Skeletal muscle tissue (tissue), 4 donors: ENCODE data around the gene PCK2. TPM values are rescaled to one million over a fixed set of nuclear protein-coding genes. Genes with fewer than 3 reads are reported as not detected.

Experiments
- H3K27ac ChIP-seq: one replicate; pipeline ENCODE4 v1.7.0; 2013; ENCODE audit warnings: mild to moderate bottlenecking, low read depth, low read length, inconsistent platforms
- H3K27me3 ChIP-seq, 3 donors: one replicate each; pipeline ENCODE4 v1.7.0; 2013; ENCODE audit warnings: low read length in 3 of 3; ENCODE audit not compliant: control insufficient read depth in 3 of 3, insufficient read depth in 3 of 3
- H3K36me3 ChIP-seq, 3 donors: one replicate each; pipeline ENCODE4 v1.7.0; 2013; ENCODE audit warnings: low read length in 3 of 3; ENCODE audit not compliant: control insufficient read depth in 3 of 3, insufficient read depth in 3 of 3
- H3K4me1 ChIP-seq, 3 donors: one replicate each; pipeline ENCODE4 v1.7.0; 2013; ENCODE audit warnings: low read length in 3 of 3, mild to moderate bottlenecking in 3 of 3; ENCODE audit not compliant: control insufficient read depth in 3 of 3, insufficient read depth in 3 of 3
- H3K4me3 ChIP-seq, 3 donors: one replicate each; pipeline ENCODE4 v1.7.0; 2013; ENCODE audit warnings: low read length in 3 of 3
- H3K9ac ChIP-seq, 3 donors: one replicate each; pipeline ENCODE4 v1.7.0; 2013; ENCODE audit warnings: low read length in 3 of 3, mild to moderate bottlenecking in 3 of 3, moderate library complexity in 2 of 3, low read depth in 1 of 3
- H3K9me3 ChIP-seq, 3 donors: one replicate each; pipeline ENCODE4 v1.7.0; 2013; ENCODE audit warnings: low read length in 3 of 3; ENCODE audit not compliant: control insufficient read depth in 3 of 3
- total RNA-seq: library from RNA; depleted of rRNA; stranded (reverse); fragments of >200 nt; gene quantifications from one replicate; pipeline ENCODE4 v1.2.3, GENCODE V29; 2014
- donor health status: Osteomylitis.

Gene PCK2
- total RNA-seq, 1 donor from 2014 or later, result 3.7 TPM

DNA sequence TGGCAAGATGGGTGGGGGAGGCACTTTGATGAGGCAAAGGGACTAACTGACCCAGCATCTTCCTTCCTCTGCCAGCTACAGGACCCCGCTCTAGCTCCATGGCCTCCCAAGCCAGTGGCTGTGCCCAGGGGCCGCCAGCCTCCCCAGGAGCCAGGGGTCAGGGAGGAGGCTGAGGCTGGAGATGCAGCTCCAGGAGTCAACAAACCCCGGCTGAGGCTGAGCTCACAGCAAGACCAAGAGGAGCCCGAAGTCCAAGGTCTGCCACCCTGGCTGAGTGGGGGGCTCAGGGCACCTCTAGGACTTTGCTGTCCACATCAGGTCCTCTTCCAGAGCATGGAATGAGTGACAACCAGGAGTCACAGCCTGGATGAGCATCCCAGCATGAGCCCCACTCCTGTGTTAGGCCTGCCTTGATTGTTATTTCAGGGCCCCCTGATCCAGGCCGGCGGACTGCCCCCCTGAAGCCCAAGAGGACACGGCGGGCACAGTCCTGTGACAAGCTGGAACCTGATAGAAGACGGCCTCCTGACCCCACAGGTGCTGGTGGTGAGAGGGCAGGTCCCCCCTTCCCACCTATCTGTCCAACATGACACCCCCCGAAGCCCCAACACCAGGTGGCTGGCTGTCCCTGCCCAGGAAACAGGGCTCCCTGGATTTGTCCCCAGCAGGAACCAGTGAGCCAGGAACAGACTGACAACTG is 25.2 kb upstream of the PCK2 start:
- Histone ChIP-seq H3K9me3 (no peaks in the 10 kb centered on the region), H3K4me3 (no peak overlapping the region), H3K4me1 (peaks cover 0 to 6% (median 3%) of the 10 kb centered on the region in 3 donors), H3K9ac (no peak overlapping the region), H3K36me3 (no peaks in the 10 kb centered on the region), H3K27me3 (peaks cover 13 to 31% (median 22%) of the 10 kb centered on the region in 3 donors), H3K27ac (no peak overlapping the region)

DNA sequence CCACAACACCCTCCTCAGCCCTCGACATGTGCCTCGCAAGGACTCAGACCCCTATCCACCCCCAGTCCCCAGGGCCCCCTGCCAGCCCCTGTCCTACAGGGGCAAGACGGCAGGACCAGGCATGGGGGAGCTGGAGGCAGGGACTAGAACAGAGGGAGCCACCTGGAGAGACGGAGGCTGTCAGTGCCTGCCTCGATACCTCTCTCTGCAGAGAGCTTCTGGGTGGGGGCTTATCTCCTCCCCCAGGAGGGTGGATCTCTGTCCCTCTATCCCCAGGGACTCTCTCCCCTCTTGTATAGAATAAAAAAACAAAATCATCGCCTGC is 24.7 kb upstream of the PCK2 start:
- no peak overlapping the region for H3K9ac ChIP-seq
- H3K36me3 ChIP-seq, result no peaks in the 10 kb centered on the region
- H3K27me3 ChIP-seq, result peaks cover 16 to 34% (median 27%) of the 10 kb centered on the region in 3 donors
- no peak overlapping the region for H3K4me3 ChIP-seq
- H3K27ac ChIP-seq, result no peak overlapping the region
- no peaks in the 10 kb centered on the region for H3K9me3 ChIP-seq
- H3K4me1 ChIP-seq, result peaks cover 0 to 6% (median 3%) of the 10 kb centered on the region in 3 donors

DNA sequence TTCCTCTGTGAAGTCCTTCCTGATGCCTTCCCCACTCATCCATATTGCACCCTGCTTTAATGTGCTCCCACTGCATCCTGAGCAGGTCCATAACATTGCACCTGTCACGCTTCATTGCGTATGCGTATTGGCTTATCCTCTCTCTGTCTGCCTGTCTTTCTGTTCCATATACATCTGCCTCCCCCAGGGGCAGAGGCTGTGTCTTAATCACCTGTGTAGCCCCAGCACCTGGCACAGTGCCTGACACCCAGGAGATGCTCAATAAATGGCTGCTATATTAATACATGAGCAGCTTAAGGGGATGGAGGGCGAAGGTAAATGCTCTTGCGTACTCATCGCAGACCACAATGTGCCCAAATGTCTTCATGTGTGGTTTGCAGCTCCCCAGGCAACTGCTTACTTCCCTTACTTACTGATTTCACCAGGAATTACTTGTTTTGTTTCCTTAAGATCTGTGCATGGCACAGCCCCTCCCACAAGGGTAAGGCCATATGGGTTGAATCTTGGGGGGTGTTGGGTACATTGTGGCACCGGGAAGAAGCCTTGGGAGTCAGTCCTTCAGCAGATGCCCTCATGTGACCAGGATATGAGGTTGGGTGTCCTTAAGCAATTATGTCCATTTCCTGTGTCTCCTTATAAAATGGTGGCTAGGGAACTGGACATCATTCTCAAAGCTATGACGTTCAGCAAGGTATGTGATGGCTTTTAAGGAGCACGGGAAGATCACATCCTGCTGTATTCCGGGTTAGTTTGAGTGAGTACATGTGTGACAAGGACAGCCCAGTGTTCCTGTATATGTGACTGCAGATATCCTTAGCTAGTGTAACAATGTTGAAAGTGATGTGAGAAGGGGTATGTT is 23.6 kb upstream of the PCK2 start:
- no peak overlapping the region for H3K4me3 ChIP-seq
- peaks cover 16 to 40% (median 38%) of the 10 kb centered on the region in 3 donors for H3K27me3 ChIP-seq
- no peak overlapping the region for H3K9ac ChIP-seq
- no peaks in the 10 kb centered on the region for H3K36me3 ChIP-seq
- H3K4me1 ChIP-seq, result peaks cover 0 to 6% (median 3%) of the 10 kb centered on the region in 3 donors
- H3K9me3 ChIP-seq, result no peaks in the 10 kb centered on the region
- H3K27ac ChIP-seq, result no peak overlapping the region

DNA sequence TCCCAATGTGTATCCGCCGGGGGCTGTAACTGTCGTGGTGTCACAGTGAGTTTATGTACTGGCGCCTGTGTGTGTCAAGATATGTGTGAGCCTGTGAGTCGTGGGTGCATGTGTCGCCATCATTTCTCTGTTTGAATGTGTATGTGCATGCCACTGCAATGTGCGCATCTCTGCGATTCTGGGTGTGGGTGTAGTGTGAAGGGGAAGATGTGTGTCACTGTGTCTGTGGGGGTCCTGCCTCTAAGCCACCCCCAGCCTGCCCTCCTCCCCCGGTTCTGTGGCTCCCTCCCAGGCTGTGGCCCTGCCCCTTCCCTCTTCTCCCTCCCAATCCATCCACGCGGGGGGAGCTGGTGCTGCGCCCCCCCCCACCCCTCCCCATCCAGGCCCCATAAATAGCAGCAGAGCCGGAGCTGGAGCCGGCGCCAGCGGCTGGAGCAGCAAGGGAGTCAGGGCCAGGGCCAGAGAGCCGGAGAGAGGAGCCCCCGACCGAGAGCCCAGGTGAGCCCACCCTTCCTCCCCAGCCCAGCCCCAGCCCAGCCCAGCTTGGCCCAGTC is 22.9 kb upstream of the PCK2 start, which contains the start of gene CPNE6:
CPNE6 (plus strand) TSS at position 419 of the 554 bp plus-strand sequence. CDS start 1,375 bp downstream, outside the sequence.
- Histone ChIP-seq H3K4me1 (peaks cover 0 to 6% (median 3%) of the 10 kb centered on the region in 3 donors), H3K27ac (no peak within 1 kb of the TSS), H3K36me3 (no peaks in the 10 kb centered on the region), H3K9me3 (no peaks in the 10 kb centered on the region), H3K4me3 (no peak within 1 kb of the TSS), H3K27me3 (peaks cover 16 to 45% (median 44%) of the 10 kb centered on the region in 3 donors), H3K9ac (no peak within 1 kb of the TSS)

DNA sequence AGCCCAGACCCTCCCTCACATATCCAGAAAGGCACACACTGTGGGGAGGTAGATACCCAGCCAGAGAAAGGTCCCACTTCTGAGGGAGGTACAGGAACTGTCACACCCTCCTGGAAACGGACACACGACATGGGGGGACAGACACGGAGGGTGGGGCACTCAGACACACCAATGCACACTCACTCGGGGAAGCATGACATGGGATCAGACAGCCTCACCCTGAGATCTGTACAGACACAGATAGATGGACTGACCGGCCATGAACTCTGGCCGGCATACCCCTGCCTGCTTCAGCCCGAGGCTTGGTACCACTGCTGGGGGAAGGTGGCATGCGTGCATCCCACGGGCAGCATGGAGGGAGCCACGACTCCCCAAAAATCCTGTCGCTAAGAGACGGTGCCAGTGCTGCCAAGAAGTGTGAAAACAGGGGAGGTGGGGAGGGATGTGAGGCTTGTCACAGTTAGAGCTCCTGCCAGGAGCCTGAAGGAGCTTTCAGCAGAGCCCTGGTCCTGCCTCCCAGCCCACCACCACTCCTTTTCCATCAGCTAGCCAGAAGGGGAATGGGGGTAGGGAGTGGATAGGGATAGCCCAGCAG is 22.2 kb upstream of the PCK2 start:
- Histone ChIP-seq H3K9ac (no peak overlapping the region), H3K4me3 (no peak overlapping the region), H3K27me3 (peaks cover 22 to 48% (median 45%) of the 10 kb centered on the region in 3 donors), H3K4me1 (peaks cover 0 to 6% (median 3%) of the 10 kb centered on the region in 3 donors), H3K36me3 (no peaks in the 10 kb centered on the region), H3K9me3 (no peaks in the 10 kb centered on the region), H3K27ac (no peak overlapping the region)

DNA sequence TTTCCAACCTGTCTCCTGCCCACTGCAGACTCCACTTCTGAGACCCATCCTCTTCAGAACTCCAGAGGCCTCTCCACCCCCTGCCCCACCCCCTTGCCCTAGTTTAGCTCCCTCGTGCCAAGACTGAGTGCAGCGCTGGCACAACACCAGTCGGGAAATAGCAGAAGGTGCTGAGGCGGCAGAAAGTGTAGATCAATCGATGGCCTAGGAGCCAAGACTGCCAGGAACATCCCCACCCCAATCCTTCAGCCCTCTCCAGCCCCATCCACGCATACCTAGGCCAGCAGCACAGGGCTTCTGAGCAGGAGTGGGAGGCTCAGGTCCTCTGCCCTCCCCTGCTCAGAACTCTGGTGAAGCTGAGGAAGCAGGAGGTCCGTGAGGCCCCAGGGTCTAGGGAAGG is 21.7 kb upstream of the PCK2 start:
- peak overlapping the region in 1 of 3 donors; percentile 8 for H3K9ac ChIP-seq
- no peak overlapping the region for H3K4me3 ChIP-seq
- H3K4me1 ChIP-seq, result peaks cover 0 to 6% (median 3%) of the 10 kb centered on the region in 3 donors
- no peaks in the 10 kb centered on the region for H3K9me3 ChIP-seq
- H3K36me3 ChIP-seq, result no peaks in the 10 kb centered on the region
- peaks cover 24 to 52% (median 46%) of the 10 kb centered on the region in 3 donors for H3K27me3 ChIP-seq
- H3K27ac ChIP-seq, result no peak overlapping the region

DNA sequence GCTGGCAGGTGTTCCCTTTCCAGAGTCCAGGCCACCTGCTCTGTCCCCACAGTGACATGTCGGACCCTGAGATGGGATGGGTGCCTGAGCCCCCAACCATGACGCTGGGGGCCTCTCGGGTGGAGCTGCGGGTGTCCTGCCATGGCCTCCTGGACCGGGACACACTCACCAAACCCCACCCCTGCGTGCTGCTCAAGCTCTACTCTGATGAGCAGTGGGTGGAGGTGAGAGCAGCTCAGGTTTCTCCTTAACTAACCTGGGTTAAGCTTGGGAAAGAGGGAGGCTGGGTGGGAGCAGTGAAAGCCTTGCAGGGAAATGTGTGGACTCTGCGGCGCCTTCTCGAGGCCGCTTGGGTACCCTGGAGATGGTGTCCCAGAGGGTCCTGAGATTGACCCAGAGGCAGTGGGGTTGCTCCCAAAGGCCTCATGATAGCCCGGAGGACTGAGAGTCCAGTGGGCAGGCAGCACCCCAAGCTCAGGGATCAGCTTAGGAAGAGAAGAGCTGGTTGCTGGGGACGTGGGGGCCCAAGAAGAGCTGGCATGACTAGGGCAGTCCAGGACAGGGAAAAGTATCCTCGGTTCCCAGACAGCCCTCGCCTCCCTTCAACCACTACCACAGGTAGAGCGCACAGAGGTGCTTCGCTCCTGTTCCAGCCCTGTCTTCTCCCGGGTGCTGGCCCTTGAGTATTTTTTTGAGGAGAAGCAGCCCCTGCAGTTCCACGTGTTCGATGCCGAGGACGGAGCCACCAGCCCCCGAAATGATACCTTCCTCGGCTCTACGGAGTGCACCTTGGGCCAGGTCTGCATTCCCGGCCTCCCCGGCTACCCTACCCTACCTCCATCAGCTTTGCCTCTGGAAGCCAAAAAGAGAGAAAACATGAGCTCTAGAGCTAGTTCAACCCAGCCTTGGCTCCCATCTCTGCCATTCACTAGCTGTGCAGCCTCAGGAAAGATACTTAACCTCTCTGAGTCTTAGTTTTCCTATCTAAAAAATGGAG is 20.9 kb upstream of the PCK2 start:
- peak overlapping the region in 1 of 3 donors; percentile 8 for H3K9ac ChIP-seq
- H3K4me3 ChIP-seq, result no peak overlapping the region
- H3K4me1 ChIP-seq, result peaks cover 0 to 6% (median 3%) of the 10 kb centered on the region in 3 donors
- no peaks in the 10 kb centered on the region for H3K36me3 ChIP-seq
- H3K27me3 ChIP-seq, result peaks cover 24 to 56% (median 51%) of the 10 kb centered on the region in 3 donors
- no peak overlapping the region for H3K27ac ChIP-seq
- no peaks in the 10 kb centered on the region for H3K9me3 ChIP-seq

DNA sequence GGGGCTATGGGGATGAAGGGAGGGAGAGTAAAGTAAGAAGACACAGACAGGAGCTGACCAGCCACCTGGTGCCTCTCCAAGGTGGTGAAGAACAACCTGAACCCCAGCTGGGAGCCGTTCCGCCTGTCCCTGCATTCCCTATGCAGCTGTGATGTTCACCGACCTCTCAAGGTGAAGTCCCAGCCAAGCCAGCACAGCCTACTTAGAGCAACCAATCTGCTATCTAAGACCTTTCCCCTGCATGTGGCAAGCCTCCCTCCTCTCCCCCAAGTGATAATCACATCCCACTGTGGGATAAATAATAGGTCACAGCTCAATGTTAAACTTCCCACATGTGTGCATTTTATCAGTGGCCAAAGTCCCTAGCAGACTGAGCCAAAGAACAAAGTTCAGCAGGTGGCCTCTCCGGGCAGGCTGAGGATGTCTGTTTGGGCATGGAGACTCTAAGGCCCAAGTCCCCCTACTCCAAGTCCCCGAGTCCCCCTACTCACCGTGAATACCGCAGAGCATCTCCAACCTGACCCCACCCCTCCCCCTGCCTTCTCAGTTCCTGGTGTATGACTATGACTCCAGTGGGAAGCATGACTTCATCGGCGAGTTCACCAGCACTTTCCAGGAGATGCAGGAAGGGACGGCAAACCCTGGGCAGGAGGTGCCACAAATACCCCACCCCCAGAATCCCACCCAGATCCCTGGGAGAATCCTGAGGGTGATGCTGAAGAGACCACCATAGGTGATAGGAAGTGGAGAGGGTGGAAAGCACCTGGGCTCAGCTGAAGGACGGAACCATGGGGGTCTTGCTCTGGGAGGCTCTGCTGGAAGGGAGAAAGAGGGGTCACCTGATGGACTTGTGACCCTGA is 19.3 kb upstream of the PCK2 start:
- Histone ChIP-seq H3K27ac (no peak overlapping the region), H3K9me3 (no peaks in the 10 kb centered on the region), H3K4me3 (no peak overlapping the region), H3K36me3 (no peaks in the 10 kb centered on the region), H3K27me3 (peaks cover 24 to 56% (median 48%) of the 10 kb centered on the region in 3 donors), H3K4me1 (peaks cover 0 to 6% (median 3%) of the 10 kb centered on the region in 3 donors), H3K9ac (no peak overlapping the region)
